OCI-LY3 (cell line): Measurements from ENCODE around the gene TET2.

Experiments
- EZH2phosphoT487 ChIP-seq: fragments of 200-600 bp; shearing (Covaris generic); IDR thresholded peaks from 2 replicates; pipeline ENCODE4 v1.6.1; 2018; ENCODE audit warnings: antibody characterized with exemption, mixed run types, low read depth
- TF ChIP-seq, protein P1 (sequence below): fragments of 200-600, 300-600 bp; sonication (generic); IDR thresholded peaks from 2 replicates; pipeline ENCODE4 v1.5.1; 2014; ENCODE audit warnings: antibody characterized with exemption, low read length, low read depth

DNA sequence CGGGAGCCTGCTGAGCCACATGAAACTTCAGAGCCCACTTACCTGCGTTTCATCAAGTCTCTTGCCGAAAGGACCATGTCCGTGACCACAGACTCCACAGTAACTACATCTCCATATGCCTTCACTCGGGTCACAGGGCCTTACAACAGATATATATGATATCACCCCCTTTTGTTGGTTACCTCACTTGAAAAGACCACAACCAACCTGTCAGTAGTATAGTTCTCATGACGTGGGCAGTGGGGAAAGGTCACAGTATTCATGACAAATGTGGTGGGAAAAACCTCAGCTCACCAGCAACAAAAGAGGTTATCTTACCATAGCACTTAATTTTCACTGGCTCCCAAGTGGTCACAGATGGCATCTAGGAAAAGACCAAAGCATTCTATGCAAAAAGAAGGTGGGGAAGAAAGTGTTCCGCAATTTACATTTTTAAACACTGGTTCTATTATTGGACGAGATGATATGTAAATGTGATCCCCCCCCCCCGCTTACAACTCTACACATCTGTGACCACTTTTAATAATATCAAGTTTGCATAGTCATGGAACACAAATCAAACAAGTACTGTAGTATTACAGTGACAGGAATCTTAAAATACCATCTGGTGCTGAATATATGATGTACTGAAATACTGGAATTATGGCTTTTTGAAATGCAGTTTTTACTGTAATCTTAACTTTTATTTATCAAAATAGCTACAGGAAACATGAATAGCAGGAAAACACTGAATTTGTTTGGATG is 129.9 kb downstream of the TET2 start:
- TF ChIP-seq, protein P1, sequence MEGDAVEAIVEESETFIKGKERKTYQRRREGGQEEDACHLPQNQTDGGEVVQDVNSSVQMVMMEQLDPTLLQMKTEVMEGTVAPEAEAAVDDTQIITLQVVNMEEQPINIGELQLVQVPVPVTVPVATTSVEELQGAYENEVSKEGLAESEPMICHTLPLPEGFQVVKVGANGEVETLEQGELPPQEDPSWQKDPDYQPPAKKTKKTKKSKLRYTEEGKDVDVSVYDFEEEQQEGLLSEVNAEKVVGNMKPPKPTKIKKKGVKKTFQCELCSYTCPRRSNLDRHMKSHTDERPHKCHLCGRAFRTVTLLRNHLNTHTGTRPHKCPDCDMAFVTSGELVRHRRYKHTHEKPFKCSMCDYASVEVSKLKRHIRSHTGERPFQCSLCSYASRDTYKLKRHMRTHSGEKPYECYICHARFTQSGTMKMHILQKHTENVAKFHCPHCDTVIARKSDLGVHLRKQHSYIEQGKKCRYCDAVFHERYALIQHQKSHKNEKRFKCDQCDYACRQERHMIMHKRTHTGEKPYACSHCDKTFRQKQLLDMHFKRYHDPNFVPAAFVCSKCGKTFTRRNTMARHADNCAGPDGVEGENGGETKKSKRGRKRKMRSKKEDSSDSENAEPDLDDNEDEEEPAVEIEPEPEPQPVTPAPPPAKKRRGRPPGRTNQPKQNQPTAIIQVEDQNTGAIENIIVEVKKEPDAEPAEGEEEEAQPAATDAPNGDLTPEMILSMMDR: no peak
- TF ChIP-seq EZH2phosphoT487: no peak
